Esophagus (tissue), 2 donors: ENCODE results near the gene IL25. TPM values are rescaled to one million over a fixed set of nuclear protein-coding genes. Genes with fewer than 3 reads are reported as not detected.
"Not testable (repeated sequence)": the region's sequence is repeated elsewhere in the genome, so short reads cannot be mapped to it uniquely, and the experiment has no call there.

Experiments used
- H3K27ac ChIP-seq, 2 donors: one replicate each; pipeline ENCODE4 v1.5.1; 2013; ENCODE audit warnings: low read depth in 2 of 2, mild to moderate bottlenecking in 2 of 2, inconsistent platforms in 1 of 2, low read length in 1 of 2, moderate library complexity in 1 of 2
- H3K27me3 ChIP-seq, 2 donors: one replicate each; pipeline ENCODE4 v1.6.1; 2013; ENCODE audit warnings: low read length in 2 of 2, control low read depth in 1 of 2, mild to moderate bottlenecking in 1 of 2; ENCODE audit not compliant: insufficient read depth in 2 of 2, control insufficient read depth in 1 of 2
- H3K36me3 ChIP-seq, 2 donors: one replicate each; pipeline ENCODE4 v1.6.1; 2013; ENCODE audit warnings: low read length in 1 of 2; ENCODE audit not compliant: control insufficient read depth in 2 of 2, insufficient read depth in 2 of 2
- H3K4me1 ChIP-seq, 2 donors: one replicate each; pipeline ENCODE4 v1.6.1; 2013; ENCODE audit warnings: low read length in 1 of 2; ENCODE audit not compliant: control insufficient read depth in 2 of 2, insufficient read depth in 2 of 2
- H3K4me3 ChIP-seq, 2 donors: one replicate each; pipeline ENCODE4 v1.5.1; 2013; ENCODE audit warnings: low read length in 2 of 2, mild to moderate bottlenecking in 2 of 2, low read depth in 1 of 2, moderate library complexity in 1 of 2
- H3K9me3 ChIP-seq, 2 donors: one replicate each; pipeline ENCODE4 v1.6.1; 2013; ENCODE audit warnings: mild to moderate bottlenecking in 2 of 2, low read depth in 1 of 2, low read length in 1 of 2, moderate library complexity in 1 of 2; ENCODE audit not compliant: control insufficient read depth in 2 of 2, insufficient read depth in 1 of 2
- WGBS, 2 donors: extraction: QIAGEN DNeasy Blood & Tissue Kit; methylation state at CpG; one replicate each; pipeline ENCODE4 v1.1.7; 2013; 5-methylcytosine and 5-hydroxymethylcytosine counted together
- polyA plus RNA-seq, 2 donors: library from polyadenylated mRNA; stranded (reverse); fragments of 200-250 nt; gene quantifications; one replicate each; pipeline ENCODE4 v1.2.3, GENCODE V29; 2013
- donor health status: healthy with polysubstance abuse.
- donor health status: Bipolar disorder and iron deficiency.

The IL25 gene
- polyA plus RNA-seq, 2 donors, result not detected

GRCh38 chr14:23380197-23380914 lies 7.7 kb downstream of the IL25 start:
- no peaks in the 10 kb centered on the region for H3K27me3 ChIP-seq
- peaks cover 0 to 4% of the 10 kb centered on the region in 2 donors for H3K4me1 ChIP-seq
- no peak overlapping the region for H3K4me3 ChIP-seq
- no peaks in the 10 kb centered on the region for H3K9me3 ChIP-seq
- 53 to 59% methylated on average over 16 of the region's 16 CpGs for WGBS, 2 donors
- no peaks in the 10 kb centered on the region for H3K36me3 ChIP-seq
- H3K27ac ChIP-seq, result no peak overlapping the region

GRCh38 chr14:23380976-23381375 lies 8.4 kb downstream of the IL25 start:
- WGBS, 2 donors, result 75 to 76% methylated on average over 4 of the region's 4 CpGs
- Histone ChIP-seq H3K27ac (no peak overlapping the region), H3K4me1 (peaks cover 0 to 4% of the 10 kb centered on the region in 2 donors), H3K36me3 (no peaks in the 10 kb centered on the region), H3K4me3 (no peak overlapping the region), H3K27me3 (no peaks in the 10 kb centered on the region), H3K9me3 (no peaks in the 10 kb centered on the region)

- Histone ChIP-seq H3K27me3 (no peaks in the 10 kb centered on the region), H3K4me1 (peaks cover 0 to 4% of the 10 kb centered on the region in 2 donors), H3K27ac (no peak overlapping the region), H3K36me3 (no peaks in the 10 kb centered on the region), H3K9me3 (no peaks in the 10 kb centered on the region), H3K4me3 (no peak overlapping the region)
- 60 to 62% methylated on average over 3 of the region's 3 CpGs for whole genome bisulfite sequencing, 2 donors
These were observed 9.3 kb downstream of the IL25 start for GRCh38 chr14:23381871-23382270.

- peaks cover 0 to 4% of the 10 kb centered on the region in 2 donors for H3K4me1 ChIP-seq
- 87 to 88% methylated on average over 6 of the region's 6 CpGs for WGBS, 2 donors
- no peaks in the 10 kb centered on the region for H3K27me3 ChIP-seq
- H3K36me3 ChIP-seq, result no peaks in the 10 kb centered on the region
- no peak overlapping the region for H3K27ac ChIP-seq
- H3K9me3 ChIP-seq, result no peaks in the 10 kb centered on the region
- no peak overlapping the region for H3K4me3 ChIP-seq
These were observed 9.7 kb downstream of the IL25 start for GRCh38 chr14:23382276-23382675.

GRCh38 chr14:23382731-23383440 lies 10.3 kb downstream of the IL25 start:
- 77% methylated on average over 10 of the region's 10 CpGs for WGBS, 2 donors
- Histone ChIP-seq H3K9me3 (no peaks in the 10 kb centered on the region), H3K36me3 (no peaks in the 10 kb centered on the region), H3K4me3 (no peak overlapping the region), H3K4me1 (peaks cover 0 to 4% of the 10 kb centered on the region in 2 donors), H3K27ac (no peak overlapping the region), H3K27me3 (no peaks in the 10 kb centered on the region)

GRCh38 chr14:23384364-23385080 lies 11.9 kb downstream of the IL25 start:
- WGBS, 2 donors, result 89 to 90% methylated on average over 28 to 29 of the region's 29 CpGs
- Histone ChIP-seq H3K4me3 (no peak overlapping the region), H3K9me3 (no peaks in the 10 kb centered on the region), H3K27ac (no peak overlapping the region), H3K36me3 (no peaks in the 10 kb centered on the region), H3K27me3 (no peaks in the 10 kb centered on the region), H3K4me1 (peaks cover 0 to 4% of the 10 kb centered on the region in 2 donors)

GRCh38 chr14:23385244-23385641 lies 12.6 kb downstream of the IL25 start:
- Histone ChIP-seq H3K27ac (no peak overlapping the region), H3K9me3 (no peaks in the 10 kb centered on the region), H3K36me3 (no peaks in the 10 kb centered on the region), H3K27me3 (no peaks in the 10 kb centered on the region), H3K4me3 (no peak overlapping the region), H3K4me1 (no peaks in the 10 kb centered on the region)
- WGBS, 2 donors, result 80 to 83% methylated on average over 2 of the region's 2 CpGs

GRCh38 chr14:23385642-23386265 lies 13.1 kb downstream of the IL25 start:
- Histone ChIP-seq H3K36me3 (no peaks in the 10 kb centered on the region), H3K4me1 (no peaks in the 10 kb centered on the region), H3K4me3 (no peak overlapping the region), H3K9me3 (no peaks in the 10 kb centered on the region), H3K27ac (no peak overlapping the region), H3K27me3 (no peaks in the 10 kb centered on the region)
- 79 to 87% methylated on average over 17 to 18 of the region's 18 CpGs for WGBS, 2 donors

GRCh38 chr14:23386266-23386657 lies 13.7 kb downstream of the IL25 start:
- not testable (repeated sequence) for H3K27ac ChIP-seq, H3K36me3 ChIP-seq, H3K4me1 ChIP-seq, H3K27me3 ChIP-seq, H3K9me3 ChIP-seq, H3K4me3 ChIP-seq
- WGBS, 2 donors, result 85 to 87% methylated on average over 16 to 17 of the region's 17 CpGs
